ENCODE data around the gene RAB25. TPM values are rescaled to one million over a fixed set of nuclear protein-coding genes. Genes with fewer than 3 reads are reported as not detected.
A peak's percentile ranks its signal among the peaks of the same experiment; 100 is the strongest.

The RAB25 gene
- total and polyA plus RNA-seq, 2 of the 13 experiments (the other 11 are each of a cell fraction or from before 2014, with no cell fraction given), result 0.20 to 0.22 TPM

GRCh38 chr1:156104861-156105832 lies 44.2 kb downstream of the RAB25 start (continued):
- TF ChIP-seq UBTF (CRISPR knock-in tag; IDR thresholded peaks at IDR 0.05), result no peak; the same call in 1 of the 2 replicates
- no peak for TF ChIP-seq ZNF318 (CRISPR knock-in tag; IDR thresholded peaks at IDR 0.05)
- TF ChIP-seq SRSF9 (IDR thresholded peaks at IDR 0.05; ENCODE audit: borderline replicate concordance, insufficient read depth, low read depth, low read length, poor library complexity, severe bottlenecking), result no peak
- TF ChIP-seq PITX1 (CRISPR knock-in tag; IDR thresholded peaks at IDR 0.05), result no peak
- TF ChIP-seq ATF7-NPFF (CRISPR knock-in tag; IDR thresholded peaks at IDR 0.05; ENCODE audit: low read depth), result no peak
- peak; percentile 27; the same call in 1 of the 2 replicates for TF ChIP-seq ZNF280B (CRISPR knock-in tag; IDR thresholded peaks at IDR 0.05; ENCODE audit: borderline replicate concordance)
- peak; percentile 49 for TF ChIP-seq PATZ1 (CRISPR knock-in tag; IDR thresholded peaks at IDR 0.05)
- no peak for TF ChIP-seq PCBP1 (IDR thresholded peaks at IDR 0.05; ENCODE audit: borderline replicate concordance, low read depth, low read length)
- TF ChIP-seq ZMAT5 (CRISPR knock-in tag; IDR thresholded peaks at IDR 0.05; ENCODE audit: borderline replicate concordance, low read depth), result no peak
- no peak for TF ChIP-seq KDM6A (CRISPR knock-in tag; IDR thresholded peaks at IDR 0.05; ENCODE audit: low read depth)
- TF ChIP-seq ZMYM2 (CRISPR knock-in tag; IDR thresholded peaks at IDR 0.05), result no peak
